ENCODE results near the gene ESRRG. TPM values are rescaled to one million over a fixed set of nuclear protein-coding genes. Genes with fewer than 3 reads are reported as not detected.

Gene ESRRG
- total and polyA plus RNA-seq, 2 donors (not counting 1 experiment from before 2014, with no cell fraction given): 0.15 to 0.83 TPM

GRCh38 chr1:216607067-216607697 is 116.0 kb downstream of the ESRRG start:
- Histone ChIP-seq H3K27me3 (ENCODE audit: control insufficient read depth, insufficient read depth, low read length) (no peaks in the 10 kb centered on the region), H3K27ac (ENCODE audit: insufficient read depth, low read length) (no peak overlapping the region), H2AFZ (ENCODE audit: low read length) (no peak overlapping the region), H3K79me2 (ENCODE audit: control insufficient read depth, insufficient read depth, low read length) (no peaks in the 10 kb centered on the region), H3K9me3 (ENCODE audit: control insufficient read depth, insufficient read depth, low read depth, low read length) (no peaks in the 10 kb centered on the region), H3K36me3 (ENCODE audit: control insufficient read depth, insufficient read depth, low read length) (no peaks in the 10 kb centered on the region), H3K4me1 (ENCODE audit: control insufficient read depth, extremely low read depth, insufficient read depth, low read length) (no peaks in the 10 kb centered on the region), H3K9ac (ENCODE audit: insufficient read depth, low read length) (no peak overlapping the region), H4K20me1 (ENCODE audit: control insufficient read depth, extremely low read depth, insufficient read depth, low read length) (no peaks in the 10 kb centered on the region), H3K4me2 (ENCODE audit: extremely low read depth, insufficient read depth, low read length) (no peak overlapping the region), H3K4me3 (replicated peaks in 1 of 4; ENCODE audit: control extremely low read depth in 1 of 4, insufficient read depth in 1 of 4, low read depth in 3 of 4, low read length in 4 of 4) (no peak overlapping the region)
- TF ChIP-seq CTCF (conservative IDR thresholded peaks at IDR 0.05 in 1 of 2, IDR thresholded peaks at IDR 0.05 in 1 of 2; ENCODE audit: low read depth in 1 of 2, low read length in 2 of 2): no peak
- TF ChIP-seq EZH2 (IDR thresholded peaks at IDR 0.05; ENCODE audit: low read length, missing control alignments): no peak
- no peak for DNase-seq (ENCODE audit: low read depth in 2 of 2)

GRCh38 chr1:216606047-216606637 is 117.1 kb downstream of the ESRRG start:
- Histone ChIP-seq H3K27ac (ENCODE audit: insufficient read depth, low read length) (no peak overlapping the region), H3K9me3 (ENCODE audit: control insufficient read depth, insufficient read depth, low read depth, low read length) (no peaks in the 10 kb centered on the region), H2AFZ (ENCODE audit: low read length) (no peak overlapping the region), H3K4me3 (replicated peaks in 1 of 4; ENCODE audit: control extremely low read depth in 1 of 4, insufficient read depth in 1 of 4, low read depth in 3 of 4, low read length in 4 of 4) (no peak overlapping the region), H4K20me1 (ENCODE audit: control insufficient read depth, extremely low read depth, insufficient read depth, low read length) (no peaks in the 10 kb centered on the region), H3K4me1 (ENCODE audit: control insufficient read depth, extremely low read depth, insufficient read depth, low read length) (no peaks in the 10 kb centered on the region), H3K4me2 (ENCODE audit: extremely low read depth, insufficient read depth, low read length) (no peak overlapping the region), H3K9ac (ENCODE audit: insufficient read depth, low read length) (no peak overlapping the region), H3K27me3 (ENCODE audit: control insufficient read depth, insufficient read depth, low read length) (no peaks in the 10 kb centered on the region), H3K36me3 (ENCODE audit: control insufficient read depth, insufficient read depth, low read length) (no peaks in the 10 kb centered on the region), H3K79me2 (ENCODE audit: control insufficient read depth, insufficient read depth, low read length) (no peaks in the 10 kb centered on the region)
- no peak for DNase-seq (ENCODE audit: low read depth in 2 of 2)
- TF ChIP-seq EZH2 (IDR thresholded peaks at IDR 0.05; ENCODE audit: low read length, missing control alignments): no peak

- H3K4me1 ChIP-seq (ENCODE audit: control insufficient read depth, extremely low read depth, insufficient read depth, low read length): no peaks in the 10 kb centered on the region
- H3K9me3 ChIP-seq (ENCODE audit: control insufficient read depth, insufficient read depth, low read depth, low read length): no peaks in the 10 kb centered on the region
- H3K4me2 ChIP-seq (ENCODE audit: extremely low read depth, insufficient read depth, low read length): no peak overlapping the region
- no peaks in the 10 kb centered on the region for H4K20me1 ChIP-seq (ENCODE audit: control insufficient read depth, extremely low read depth, insufficient read depth, low read length)
- H3K4me3 ChIP-seq (replicated peaks in 1 of 4; ENCODE audit: control extremely low read depth in 1 of 4, insufficient read depth in 1 of 4, low read depth in 3 of 4, low read length in 4 of 4): no peak overlapping the region
- H2AFZ ChIP-seq (ENCODE audit: low read length): no peak overlapping the region
- H3K27me3 ChIP-seq (ENCODE audit: control insufficient read depth, insufficient read depth, low read length): no peaks in the 10 kb centered on the region
- no peak overlapping the region for H3K9ac ChIP-seq (ENCODE audit: insufficient read depth, low read length)
- no peak for DNase-seq (ENCODE audit: low read depth in 2 of 2)
- no peak for TF ChIP-seq EZH2 (IDR thresholded peaks at IDR 0.05; ENCODE audit: low read length, missing control alignments)
- no peak for TF ChIP-seq CTCF (conservative IDR thresholded peaks at IDR 0.05 in 1 of 2, IDR thresholded peaks at IDR 0.05 in 1 of 2; ENCODE audit: low read depth in 1 of 2, low read length in 2 of 2)
- H3K36me3 ChIP-seq (ENCODE audit: control insufficient read depth, insufficient read depth, low read length): no peaks in the 10 kb centered on the region
- no peaks in the 10 kb centered on the region for H3K79me2 ChIP-seq (ENCODE audit: control insufficient read depth, insufficient read depth, low read length)
- H3K27ac ChIP-seq (ENCODE audit: insufficient read depth, low read length): no peak overlapping the region
These were observed 118.5 kb downstream of the ESRRG start for GRCh38 chr1:216604771-216605170.

Measured in fibroblast of lung (primary cell).